Mesenchymal stem cell (in vitro differentiated cells and primary cell): ENCODE data around the gene MPPE1.
A peak's percentile ranks its signal among the peaks of the same experiment; 100 is the strongest.

Experiments
- DNase-seq: peaks from one replicate; pipeline ENCODE4 v3.0.0-alpha.2; 2013
- H2AFZ ChIP-seq: one replicate; pipeline ENCODE4 v1.6.1; 2013; ENCODE audit warnings: low read depth, mild to moderate bottlenecking, control low read depth, inconsistent platforms, low read length, moderate library complexity
- H2AK5ac ChIP-seq: 2 replicates; pipeline ENCODE4 v1.6.1; 2013; ENCODE audit warnings: low read length, moderate library complexity, mild to moderate bottlenecking, inconsistent platforms; ENCODE audit not compliant: severe bottlenecking
- H2BK120ac ChIP-seq: one replicate; pipeline ENCODE4 v1.6.1; 2013; ENCODE audit warnings: low read depth, mild to moderate bottlenecking, inconsistent platforms, low read length, moderate library complexity
- H2BK12ac ChIP-seq, 2 experiments: one replicate each; pipeline ENCODE4 v1.6.1; 2013; ENCODE audit warnings: inconsistent platforms in 2 of 2, low read length in 2 of 2, mild to moderate bottlenecking in 2 of 2, moderate library complexity in 2 of 2, control low read depth in 1 of 2
- H2BK15ac ChIP-seq: one replicate; pipeline ENCODE4 v1.6.1; 2013; ENCODE audit warnings: mild to moderate bottlenecking, low read depth, inconsistent platforms; ENCODE audit not compliant: poor library complexity, severe bottlenecking
- H2BK5ac ChIP-seq: 2 replicates; pipeline ENCODE4 v1.6.1; 2013; ENCODE audit warnings: low read depth, mild to moderate bottlenecking, low read length, control low read depth, inconsistent platforms; ENCODE audit not compliant: poor library complexity, severe bottlenecking
- H3K14ac ChIP-seq, 2 experiments: one replicate each; pipeline ENCODE4 v1.6.1; 2013; ENCODE audit warnings: inconsistent platforms in 2 of 2, low read length in 2 of 2, control low read depth in 1 of 2, mild to moderate bottlenecking in 1 of 2, moderate library complexity in 1 of 2
- H3K18ac ChIP-seq, 2 experiments: one replicate each; pipeline ENCODE4 v1.6.1; 2013; ENCODE audit warnings: inconsistent platforms in 2 of 2, low read length in 2 of 2, control low read depth in 1 of 2, low read depth in 1 of 2, mild to moderate bottlenecking in 1 of 2
- H3K23ac ChIP-seq, 2 experiments: one replicate each; pipeline ENCODE4 v1.6.1; 2013; ENCODE audit warnings: inconsistent platforms in 2 of 2, low read length in 2 of 2, mild to moderate bottlenecking in 2 of 2, moderate library complexity in 2 of 2, control low read depth in 1 of 2
- H3K27ac ChIP-seq: 2 replicates; pipeline ENCODE4 v1.5.1; 2013; ENCODE audit warnings: mild to moderate bottlenecking, moderate library complexity, low read length, control low read depth, inconsistent platforms; ENCODE audit not compliant: poor library complexity, severe bottlenecking
- H3K27me3 ChIP-seq, 2 experiments: 2 replicates each; pipeline versions ENCODE4 v1.6.1 to v1.7.0; 2013; ENCODE audit warnings: low read length in 2 of 2, mild to moderate bottlenecking in 2 of 2, moderate library complexity in 2 of 2, control low read depth in 1 of 2, inconsistent platforms in 1 of 2; ENCODE audit not compliant: control insufficient read depth in 1 of 2, insufficient read depth in 1 of 2
- H3K36me3 ChIP-seq, 2 experiments: 2 replicates each; pipeline versions ENCODE4 v1.6.1 to v1.7.0; 2013; ENCODE audit warnings: low read length in 2 of 2, control low read depth in 1 of 2, inconsistent platforms in 1 of 2, low read depth in 1 of 2, mild to moderate bottlenecking in 1 of 2; ENCODE audit not compliant: insufficient read depth in 2 of 2, control insufficient read depth in 1 of 2
- H3K4ac ChIP-seq, 2 experiments: one replicate each; pipeline ENCODE4 v1.6.1; 2013; ENCODE audit warnings: inconsistent platforms in 2 of 2, low read length in 2 of 2, mild to moderate bottlenecking in 2 of 2, moderate library complexity in 2 of 2, control low read depth in 1 of 2, low read depth in 1 of 2
- H3K4me1 ChIP-seq: 2 replicates; pipeline ENCODE4 v1.6.1; 2013; ENCODE audit warnings: low read depth, low read length, control low read depth; ENCODE audit not compliant: control insufficient read depth, insufficient read depth
- H3K4me2 ChIP-seq: 2 replicates; pipeline ENCODE4 v1.6.1; 2013; ENCODE audit warnings: low read length, mild to moderate bottlenecking, inconsistent platforms; ENCODE audit not compliant: poor library complexity, severe bottlenecking
- H3K4me3 ChIP-seq, 2 experiments: 2 replicates each; pipeline versions ENCODE4 v1.5.1 to v1.7.0; 2013; ENCODE audit warnings: low read length in 2 of 2, mild to moderate bottlenecking in 2 of 2, control low read depth in 1 of 2, low read depth in 1 of 2; ENCODE audit not compliant: insufficient read depth in 1 of 2
- H3K79me1 ChIP-seq: replicated peaks from 2 replicates; pipeline ENCODE4 v1.6.1; 2013; ENCODE audit warnings: mild to moderate bottlenecking, control low read depth, low read length, inconsistent platforms; ENCODE audit not compliant: poor library complexity, severe bottlenecking
- H3K9ac ChIP-seq: 2 replicates; pipeline ENCODE4 v1.7.0; 2013; ENCODE audit warnings: mild to moderate bottlenecking, low read length, moderate library complexity
- H3K9me3 ChIP-seq: 2 replicates; pipeline ENCODE4 v1.7.0; 2013; ENCODE audit warnings: mild to moderate bottlenecking, low read length; ENCODE audit not compliant: control insufficient read depth
- H4K8ac ChIP-seq: one replicate; pipeline ENCODE4 v1.6.1; 2013; ENCODE audit warnings: inconsistent platforms, mild to moderate bottlenecking, low read length, moderate library complexity
- H4K91ac ChIP-seq: one replicate; pipeline ENCODE4 v1.6.1; 2013; ENCODE audit warnings: mild to moderate bottlenecking, low read length, inconsistent platforms
- WGBS: methylation state at CpG from one replicate; pipeline ENCODE4 v1.1.7; 2013; ENCODE audit warnings: mixed read lengths; 5-methylcytosine and 5-hydroxymethylcytosine counted together

The MPPE1 gene

GRCh38 chr18:11909591-11910026 is 1.5 kb upstream of the MPPE1 start:
- Histone ChIP-seq H3K9ac (peak overlapping the region; percentile 94), H2AFZ (no peak overlapping the region), H3K27ac (no peak overlapping the region), H2BK15ac (no peak overlapping the region), H3K4me2 (no peak overlapping the region), H2AK5ac (no peak overlapping the region), H2BK5ac (no peak overlapping the region), H3K9me3 (no peaks in the 10 kb centered on the region), H3K23ac (no peak overlapping the region), H3K18ac (no peak overlapping the region), H3K27me3 (no peaks in the 10 kb centered on the region), H3K4me3 (peak overlapping the region in 1 of 2 experiments; percentile 91), H2BK120ac (no peak overlapping the region), H4K91ac (no peak overlapping the region), H3K14ac (no peak overlapping the region), H3K36me3 (peaks cover 3 to 12% of the 10 kb centered on the region in 2 experiments), H3K4me1 (peaks cover 14% of the 10 kb centered on the region), H3K4ac (no peak overlapping the region), H3K79me1 (peaks cover 8% of the 10 kb centered on the region), H4K8ac (no peak overlapping the region), H2BK12ac (no peak overlapping the region)
- peak; percentile 72 for DNase-seq
- WGBS, result 59% methylated on average over 2 of the region's 2 CpGs

DNA sequence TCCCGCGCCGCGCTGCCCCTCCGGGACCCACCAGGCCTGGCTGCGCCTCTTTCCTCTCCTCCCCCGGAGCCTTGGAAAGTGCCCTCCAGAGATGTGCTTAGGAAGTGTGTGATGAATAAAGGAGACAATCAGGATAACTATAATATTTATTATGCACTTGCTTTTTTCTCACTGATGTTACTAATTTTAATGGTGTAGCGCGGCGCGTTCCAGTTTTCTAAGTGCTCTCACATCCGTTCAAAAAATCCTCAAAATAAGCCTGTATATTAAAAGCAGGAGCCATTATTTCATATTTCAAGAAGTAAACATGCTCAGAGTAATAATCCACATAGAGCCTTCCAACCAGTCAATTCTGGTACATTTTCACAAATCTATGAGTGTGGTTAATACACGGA is 941 bp upstream of the MPPE1 start:
- peak; percentile 43 for DNase-seq
- peaks cover 11% of the 10 kb centered on the region for H3K79me1 ChIP-seq
- H3K36me3 ChIP-seq, result peaks cover 7 to 12% of the 10 kb centered on the region in 2 experiments

DNA sequence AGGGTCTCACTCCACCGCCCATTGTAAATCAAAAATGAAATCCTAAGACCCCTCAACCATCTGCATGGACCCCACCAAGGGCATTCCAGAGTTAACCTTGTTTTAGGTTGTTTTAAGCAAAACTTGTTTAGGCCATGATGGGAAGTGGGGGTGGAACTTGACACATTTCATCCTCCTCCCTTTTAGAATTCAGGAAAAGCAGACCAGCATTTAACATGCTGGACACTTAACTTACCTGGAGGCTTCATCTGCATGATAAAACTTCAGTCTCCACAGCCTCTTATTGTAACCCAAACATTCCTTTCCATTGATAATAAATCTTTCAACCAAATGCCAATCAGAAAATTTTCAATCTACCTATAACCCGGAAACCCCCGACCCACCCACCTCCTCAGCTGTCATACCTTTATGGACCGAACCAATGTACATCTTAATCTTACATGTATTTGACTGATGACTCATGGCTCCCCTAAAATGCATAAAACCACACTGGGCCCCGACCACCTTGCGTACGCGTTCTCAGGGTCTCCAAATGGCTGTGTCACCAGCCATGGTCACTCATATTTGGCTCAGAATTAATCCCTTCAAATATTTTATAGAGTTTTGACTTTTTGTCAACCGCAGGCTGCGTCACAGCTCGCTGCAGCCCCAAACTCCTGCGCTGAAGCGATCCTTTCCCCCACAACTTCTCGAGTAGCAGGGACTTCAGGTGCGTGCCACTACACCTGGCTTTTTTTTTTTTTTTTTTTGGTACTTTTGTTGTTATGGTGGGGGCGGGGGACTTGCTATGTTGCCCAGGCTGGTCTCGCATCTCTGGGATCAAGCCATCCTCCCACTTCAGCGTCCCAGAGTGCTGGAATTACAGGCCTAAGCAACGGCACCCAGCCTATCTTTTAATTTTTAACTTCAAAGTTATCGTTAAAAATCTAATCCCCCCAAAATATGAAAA is 917 bp downstream of the MPPE1 start:
- H3K27me3 ChIP-seq, result no peaks in the 10 kb centered on the region
- peak overlapping the region; percentile 94 for H3K9ac ChIP-seq
- H4K8ac ChIP-seq, result no peak overlapping the region
- peak; percentile 18 for DNase-seq
- H3K4ac ChIP-seq, result no peak overlapping the region
- H2AFZ ChIP-seq, result no peak overlapping the region
- no peak overlapping the region for H2AK5ac ChIP-seq
- H3K36me3 ChIP-seq, result peaks cover 17 to 23% of the 10 kb centered on the region in 2 experiments
- H4K91ac ChIP-seq, result no peak overlapping the region
- WGBS, result 75% methylated on average over 16 of the region's 20 CpGs
- no peak overlapping the region for H3K27ac ChIP-seq
- H2BK15ac ChIP-seq, result no peak overlapping the region
- peaks cover 21% of the 10 kb centered on the region for H3K4me1 ChIP-seq
- H3K4me2 ChIP-seq, result peak overlapping the region; percentile 74
- no peak overlapping the region for H2BK12ac ChIP-seq
- H2BK5ac ChIP-seq, result no peak overlapping the region
- H3K9me3 ChIP-seq, result no peaks in the 10 kb centered on the region
- H3K14ac ChIP-seq, result no peak overlapping the region
- peak overlapping the region in 1 of 2 experiments; percentile 91 for H3K4me3 ChIP-seq
- H2BK120ac ChIP-seq, result no peak overlapping the region
- H3K79me1 ChIP-seq, result peaks cover 11% of the 10 kb centered on the region
- H3K18ac ChIP-seq, result no peak overlapping the region
- H3K23ac ChIP-seq, result no peak overlapping the region

More for the DNA sequence above, 941 bp upstream of the MPPE1 start:
- H3K4me3 ChIP-seq, result peak overlapping the region; percentile 89 to 91
- peak overlapping the region; percentile 66 for H2AFZ ChIP-seq
- H2BK120ac ChIP-seq, result peak overlapping the region; percentile 92
- H2BK5ac ChIP-seq, result no peak overlapping the region
- H3K4me1 ChIP-seq, result peaks cover 14% of the 10 kb centered on the region
- H3K4ac ChIP-seq, result no peak overlapping the region
- H3K4me2 ChIP-seq, result peak overlapping the region; percentile 74
- peak overlapping the region; percentile 65 for H4K91ac ChIP-seq
- H3K9ac ChIP-seq, result peak overlapping the region; percentile 94
- peak overlapping the region; percentile 88 to 98 for H3K18ac ChIP-seq
- H2AK5ac ChIP-seq, result no peak overlapping the region
- no peaks in the 10 kb centered on the region for H3K27me3 ChIP-seq
- H3K23ac ChIP-seq, result no peak overlapping the region
- no peak overlapping the region for H2BK15ac ChIP-seq
- peak overlapping the region; percentile 99 for H4K8ac ChIP-seq
- H3K27ac ChIP-seq, result no peak overlapping the region
- H3K9me3 ChIP-seq, result no peaks in the 10 kb centered on the region
- H2BK12ac ChIP-seq, result no peak overlapping the region
- 64% methylated on average over 7 of the region's 13 CpGs for WGBS
- peak overlapping the region in 1 of 2 experiments; percentile 57 for H3K14ac ChIP-seq

- no peak overlapping the region for H3K23ac ChIP-seq
- H2BK12ac ChIP-seq, result no peak overlapping the region
- H3K36me3 ChIP-seq, result peaks cover 20 to 28% of the 10 kb centered on the region in 2 experiments
- H3K4me2 ChIP-seq, result peak overlapping the region; percentile 10
- H4K91ac ChIP-seq, result no peak overlapping the region
- no peak overlapping the region for H3K18ac ChIP-seq
- peak overlapping the region; percentile 56 for H3K27ac ChIP-seq
- no peak overlapping the region for H3K9ac ChIP-seq
- H3K14ac ChIP-seq, result no peak overlapping the region
- no peak overlapping the region for H2BK5ac ChIP-seq
- no peak overlapping the region for H2AK5ac ChIP-seq
- no peak overlapping the region for H4K8ac ChIP-seq
- no peak overlapping the region for H2BK15ac ChIP-seq
- no peak overlapping the region for H3K4ac ChIP-seq
- H3K79me1 ChIP-seq, result peaks cover 15% of the 10 kb centered on the region
- WGBS, result no CpG with 5 or more reads among the region's 1 CpG
- H3K9me3 ChIP-seq, result no peaks in the 10 kb centered on the region
- DNase-seq, result no peak
- no peak overlapping the region for H2AFZ ChIP-seq
- H3K4me3 ChIP-seq, result no peak overlapping the region
- H3K27me3 ChIP-seq, result no peaks in the 10 kb centered on the region
- H2BK120ac ChIP-seq, result no peak overlapping the region
- peaks cover 21% of the 10 kb centered on the region for H3K4me1 ChIP-seq
These were observed 1.9 kb downstream of the MPPE1 start for GRCh38 chr18:11906176-11906575.
